ENCODE data around the gene CD177.
"Not testable (repeated sequence)": the region's sequence is repeated elsewhere in the genome, so short reads cannot be mapped to it uniquely, and the experiment has no call there.

The CD177 gene, protein sequence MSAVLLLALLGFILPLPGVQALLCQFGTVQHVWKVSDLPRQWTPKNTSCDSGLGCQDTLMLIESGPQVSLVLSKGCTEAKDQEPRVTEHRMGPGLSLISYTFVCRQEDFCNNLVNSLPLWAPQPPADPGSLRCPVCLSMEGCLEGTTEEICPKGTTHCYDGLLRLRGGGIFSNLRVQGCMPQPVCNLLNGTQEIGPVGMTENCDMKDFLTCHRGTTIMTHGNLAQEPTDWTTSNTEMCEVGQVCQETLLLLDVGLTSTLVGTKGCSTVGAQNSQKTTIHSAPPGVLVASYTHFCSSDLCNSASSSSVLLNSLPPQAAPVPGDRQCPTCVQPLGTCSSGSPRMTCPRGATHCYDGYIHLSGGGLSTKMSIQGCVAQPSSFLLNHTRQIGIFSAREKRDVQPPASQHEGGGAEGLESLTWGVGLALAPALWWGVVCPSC

DNA sequence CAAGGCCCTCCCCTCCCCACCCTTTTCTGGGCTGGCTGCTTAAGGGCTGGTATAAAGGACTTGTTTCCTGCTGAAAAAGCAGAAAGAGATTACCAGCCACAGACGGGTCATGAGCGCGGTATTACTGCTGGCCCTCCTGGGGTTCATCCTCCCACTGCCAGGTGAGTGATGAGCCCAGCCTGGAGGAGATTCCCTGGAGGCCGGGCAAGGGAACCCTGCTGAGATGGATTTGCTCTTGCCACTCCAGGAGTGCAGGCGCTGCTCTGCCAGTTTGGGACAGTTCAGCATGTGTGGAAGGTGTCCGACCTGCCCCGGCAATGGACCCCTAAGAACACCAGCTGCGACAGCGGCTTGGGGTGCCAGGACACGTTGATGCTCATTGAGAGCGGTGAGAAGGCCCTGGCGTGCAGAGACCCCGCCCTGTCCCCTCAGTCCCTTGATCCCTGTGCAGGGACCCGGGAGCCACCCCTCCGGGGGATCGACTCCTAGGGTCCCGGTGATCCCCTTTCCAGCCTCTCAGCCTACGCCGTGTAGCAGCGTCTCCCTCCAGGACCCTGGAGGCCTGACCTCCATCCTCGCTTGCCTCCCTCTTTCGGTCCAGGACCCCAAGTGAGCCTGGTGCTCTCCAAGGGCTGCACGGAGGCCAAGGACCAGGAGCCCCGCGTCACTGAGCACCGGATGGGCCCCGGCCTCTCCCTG lies at the start of gene CD177:
TSS of gene CD177 (plus strand) at position 81 of the 699 bp plus-strand sequence. CDS start at position 110, 29 bp downstream.
- no peak for DNase-seq

GRCh38 chr19:43305642-43306041 lies 47.8 kb upstream of the CD177 start:
- no peak for DNase-seq

DNA sequence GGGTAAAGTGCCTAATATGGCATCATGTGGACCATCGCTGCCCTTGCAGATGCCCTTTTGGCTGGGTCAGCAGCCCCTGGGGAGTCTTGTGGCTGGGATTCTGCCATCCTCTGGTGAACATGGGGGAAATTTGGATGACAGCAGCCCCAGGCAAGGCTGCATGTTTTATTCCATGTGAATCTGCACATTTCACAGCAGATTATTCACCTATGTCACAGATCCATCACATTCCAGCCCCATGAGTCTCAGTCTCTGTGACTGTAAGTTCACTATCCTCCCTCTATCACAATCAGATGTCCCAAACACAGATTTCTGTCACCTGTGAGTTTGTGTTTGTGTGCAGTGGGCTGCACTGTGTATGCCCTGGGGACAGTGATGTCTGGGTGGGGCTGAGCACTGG lies 47.4 kb upstream of the CD177 start:
- DNase-seq, result no peak

DNA sequence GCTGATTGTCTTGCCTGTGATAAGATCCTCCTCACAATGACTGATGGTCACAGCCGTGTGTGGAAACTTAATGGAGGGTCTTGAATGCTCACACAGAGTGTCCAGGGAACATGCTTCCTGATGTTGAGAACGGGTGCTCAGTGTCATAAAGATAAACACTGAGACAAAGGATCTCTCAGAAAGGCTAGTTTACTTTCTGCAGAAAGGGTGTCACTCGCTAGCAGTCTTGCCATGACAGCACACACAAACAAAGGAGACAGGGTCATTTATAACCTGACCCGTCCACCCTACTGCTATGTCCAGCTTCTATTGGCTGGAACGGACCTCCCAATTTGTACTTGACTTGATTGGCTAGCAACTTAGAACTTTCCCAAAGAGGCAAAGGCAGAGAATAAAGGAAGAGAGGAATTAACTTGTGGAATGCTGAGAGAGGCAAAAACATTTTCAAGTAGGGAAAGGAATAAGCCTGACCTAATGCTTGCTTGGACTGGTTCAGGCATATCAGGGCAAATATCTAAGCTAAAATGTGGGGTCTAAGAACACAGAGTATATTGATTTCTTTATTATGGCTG lies 45.2 kb upstream of the CD177 start:
- no peak for DNase-seq

- no peak for DNase-seq
Observed at GRCh38 chr19:43309466-43309865, 44.0 kb upstream of the CD177 start.

- no peak for DNase-seq
Observed at GRCh38 chr19:43310221-43310620, 43.3 kb upstream of the CD177 start.

DNA sequence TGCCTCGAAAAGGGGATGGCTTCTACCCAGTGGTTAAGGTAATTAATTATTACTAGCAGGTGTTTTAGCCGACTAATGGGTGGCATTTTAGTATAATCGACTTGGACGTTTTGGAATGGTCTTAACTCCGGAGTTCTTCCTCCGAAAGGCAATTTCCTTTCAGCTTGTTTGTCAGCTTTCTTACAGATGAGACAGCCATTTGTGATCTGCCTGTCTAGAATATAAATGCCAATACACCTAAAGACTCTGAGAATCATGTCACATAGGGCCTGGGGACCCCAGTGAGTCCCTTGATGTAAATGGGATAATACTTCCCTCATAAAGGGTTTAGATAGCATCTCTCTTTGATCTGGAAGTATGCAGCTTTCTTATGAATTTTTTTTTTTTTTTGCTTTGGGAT lies 42.2 kb upstream of the CD177 start:
- DNase-seq, result no peak

GRCh38 chr19:43311706-43312105 lies 41.8 kb upstream of the CD177 start:
- DNase-seq, result no peak

DNA sequence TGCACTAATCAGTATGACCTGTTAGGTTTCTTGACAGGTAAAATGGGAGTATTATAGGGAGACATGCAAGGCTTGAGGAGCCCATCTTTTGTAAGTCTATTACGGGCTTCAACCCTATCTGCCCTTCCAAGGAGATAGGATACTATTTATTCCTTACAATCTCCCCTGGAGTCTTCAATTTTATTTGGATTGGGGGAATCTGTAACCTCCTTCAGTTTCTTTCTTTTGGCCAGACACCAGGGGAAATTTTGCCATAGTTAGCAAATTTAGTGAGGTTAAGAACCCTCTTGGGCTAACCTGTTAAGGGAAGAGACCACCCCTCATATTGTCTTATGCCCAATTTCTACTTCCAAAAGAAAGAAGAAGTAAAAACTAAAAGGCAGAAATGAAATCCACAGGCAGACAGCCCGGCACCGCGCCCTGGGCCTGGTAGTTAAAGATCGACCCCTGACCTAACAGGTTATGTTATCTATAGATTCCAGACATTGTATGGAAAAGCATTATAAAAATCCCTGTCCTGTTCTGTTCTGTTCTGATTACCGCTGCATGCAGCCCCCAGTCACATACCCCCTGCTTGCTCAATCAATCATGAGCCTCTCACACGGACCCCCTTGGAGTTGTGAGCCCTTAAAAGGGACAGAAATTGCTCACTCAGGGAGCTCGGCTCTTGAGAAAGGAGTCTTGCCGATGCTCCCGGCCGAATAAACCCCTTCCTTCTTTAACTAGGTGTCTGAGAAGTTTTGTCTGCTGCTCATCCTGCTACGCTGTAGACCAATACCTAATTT lies 39.6 kb upstream of the CD177 start:
- no peak for DNase-seq

GRCh38 chr19:43315851-43316250 lies 37.6 kb upstream of the CD177 start:
- no peak for DNase-seq

- DNase-seq, result no peak
Observed at GRCh38 chr19:43316591-43317319, 36.7 kb upstream of the CD177 start.

DNA sequence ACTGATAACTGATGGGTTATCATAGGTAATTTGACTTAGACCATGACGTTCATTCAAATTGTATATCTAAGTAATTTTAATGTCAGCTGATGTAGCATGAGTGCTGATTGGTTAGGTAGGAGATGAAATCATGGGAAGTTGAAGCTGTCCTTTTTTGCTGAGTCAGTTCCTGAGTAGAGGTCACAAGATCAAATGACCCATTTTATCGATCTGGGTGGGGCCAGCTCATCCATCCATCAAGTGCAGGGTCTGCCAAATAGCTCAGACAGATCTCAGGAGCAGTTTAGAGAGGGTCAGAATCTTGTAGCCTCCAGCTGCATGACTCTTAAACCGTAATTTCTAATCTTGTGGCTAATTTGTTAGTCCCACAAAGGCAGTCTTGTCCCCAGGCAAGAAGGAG lies 35.3 kb upstream of the CD177 start:
- DNase-seq, result no peak

- no peak for DNase-seq
Observed at GRCh38 chr19:43318796-43319314, 34.6 kb upstream of the CD177 start.

DNA sequence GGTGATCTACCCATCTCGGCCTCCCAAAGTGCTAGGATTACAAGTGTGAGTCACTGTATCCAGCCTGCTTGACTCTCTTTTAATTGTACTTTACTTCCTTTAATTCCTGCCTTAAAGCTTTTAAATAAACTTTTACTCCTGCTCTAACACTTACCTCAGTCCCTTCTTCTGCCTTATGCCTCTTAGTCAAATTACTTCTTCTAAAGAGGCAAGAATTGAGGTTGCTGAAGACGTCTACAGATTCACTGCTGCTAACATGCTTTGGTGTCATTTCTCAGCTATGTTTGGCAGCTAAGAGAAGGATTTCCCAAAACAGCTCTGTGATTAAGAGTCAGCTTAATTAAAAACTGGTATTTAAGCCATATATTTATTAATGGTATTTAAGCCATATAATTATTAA lies 32.9 kb upstream of the CD177 start:
- no peak for DNase-seq

DNA sequence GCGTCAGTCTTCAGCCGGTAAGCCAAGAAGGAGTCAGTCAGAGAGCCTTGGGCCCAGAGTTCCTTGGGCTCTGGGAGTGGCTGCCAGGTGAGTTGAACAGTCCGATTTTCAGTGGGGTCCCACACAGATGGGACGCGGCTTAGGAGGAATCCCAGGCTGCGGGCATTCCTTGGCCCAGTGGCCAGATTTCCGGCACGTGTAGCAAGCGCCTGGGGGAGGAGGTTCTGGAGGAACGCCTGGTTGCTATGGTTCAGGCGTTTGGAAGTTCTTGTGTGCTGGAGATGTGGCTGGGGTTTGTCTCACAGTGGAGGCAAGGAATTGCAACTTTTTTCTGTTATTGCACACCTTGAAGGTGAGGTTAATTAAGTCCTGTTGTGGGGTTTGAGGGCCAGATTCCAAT lies 26.7 kb upstream of the CD177 start:
- DNase-seq, result not testable (repeated sequence)

GRCh38 chr19:43328561-43328960 lies 24.9 kb upstream of the CD177 start:
- DNase-seq, result not testable (repeated sequence)

DNA sequence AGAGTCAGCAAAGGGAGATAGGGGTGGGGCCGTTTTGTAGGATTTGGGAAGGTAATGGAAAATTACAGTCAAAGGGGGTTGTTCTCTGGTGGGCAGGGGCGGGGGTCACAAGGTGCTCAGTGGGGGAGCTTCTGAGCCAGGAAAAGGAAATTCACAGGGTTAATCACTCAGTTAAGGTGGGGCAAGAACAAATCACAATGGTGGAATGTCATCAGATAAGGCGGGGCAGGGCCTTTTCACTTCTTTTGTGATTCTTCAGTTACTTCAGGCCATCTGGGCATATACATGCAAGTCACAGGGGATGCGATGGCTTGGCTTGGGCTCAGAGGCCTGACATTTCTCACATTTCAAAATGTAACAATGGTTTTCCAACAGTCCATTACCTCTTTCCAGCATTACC lies 24.4 kb upstream of the CD177 start:
- DNase-seq, result not testable (repeated sequence)

DNA sequence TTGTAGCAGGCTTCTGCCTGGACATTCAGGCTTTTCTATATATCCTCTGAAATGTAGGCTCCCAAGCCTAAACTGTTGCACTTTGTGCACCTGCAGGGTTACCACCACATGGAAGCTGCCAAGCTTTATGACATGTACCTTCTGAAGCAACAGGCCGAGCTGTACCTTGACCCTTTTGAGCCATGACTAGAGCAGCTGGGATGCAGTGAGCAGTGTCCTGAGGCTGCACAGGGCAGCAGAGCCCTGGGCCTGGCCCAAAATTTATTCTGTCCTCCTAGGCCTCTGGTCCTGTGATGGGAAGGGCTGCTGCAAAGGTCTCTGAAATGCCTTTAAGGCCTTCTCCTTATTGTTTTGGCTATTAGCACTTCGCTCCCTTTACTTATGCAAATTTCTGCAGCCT lies 23.5 kb upstream of the CD177 start:
- no peak for DNase-seq

- DNase-seq, result no peak
Observed at GRCh38 chr19:43330726-43331434, 22.6 kb upstream of the CD177 start.

DNA sequence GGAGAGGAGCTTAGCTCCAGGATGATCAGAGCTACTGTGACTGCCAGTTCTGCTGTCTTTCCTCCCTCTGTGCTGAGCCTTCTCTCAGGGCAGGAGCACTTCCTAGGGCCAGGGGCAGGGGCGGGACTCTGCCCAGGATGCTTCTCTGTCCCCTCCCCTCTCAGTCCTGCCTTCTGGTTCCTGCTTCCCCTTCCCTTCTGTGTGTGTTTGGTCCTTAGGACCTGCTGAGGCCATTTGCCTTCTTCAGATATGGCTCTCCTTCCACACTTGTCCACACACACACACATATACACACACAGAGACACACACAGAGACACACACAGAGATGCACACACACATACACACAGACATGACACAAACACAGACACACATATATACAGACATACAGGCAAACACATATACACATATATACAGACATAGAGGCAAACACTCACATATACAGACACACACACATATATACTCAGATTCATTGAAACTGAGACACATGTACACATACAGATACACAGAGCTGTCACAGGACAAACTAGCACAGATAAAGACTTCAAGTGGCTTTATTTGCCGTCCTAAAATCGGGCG lies 22.0 kb upstream of the CD177 start:
- DNase-seq, result no peak

Data from midbrain (tissue), 1 donor.